ENCODE results near the gene LAG3. TPM values are rescaled to one million over a fixed set of nuclear protein-coding genes. Genes with fewer than 3 reads are reported as not detected.

Gene LAG3
- total RNA-seq, 1 donor from 2014 or later, result not detected

- no peak for DNase-seq (ENCODE audit: low read depth)
- H3K4me3 ChIP-seq (ENCODE audit: low read depth, low read length), result peak overlapping the region; percentile 92
- TF ChIP-seq CTCF (conservative IDR thresholded peaks at IDR 0.05; ENCODE audit: low read depth, low read length), result no peak
These were observed 3.8 kb upstream of the LAG3 start for GRCh38 chr12:6768437-6768914.

GRCh38 chr12:6768990-6769389 is 3.3 kb upstream of the LAG3 start:
- DNase-seq (ENCODE audit: low read depth), result no peak
- no peak for TF ChIP-seq CTCF (conservative IDR thresholded peaks at IDR 0.05; ENCODE audit: low read depth, low read length)
- no peak overlapping the region for H3K4me3 ChIP-seq (ENCODE audit: low read depth, low read length)

GRCh38 chr12:6769666-6770065 is 2.7 kb upstream of the LAG3 start:
- DNase-seq (ENCODE audit: low read depth), result no peak
- no peak overlapping the region for H3K4me3 ChIP-seq (ENCODE audit: low read depth, low read length)
- TF ChIP-seq CTCF (conservative IDR thresholded peaks at IDR 0.05; ENCODE audit: low read depth, low read length), result no peak

- no peak for TF ChIP-seq CTCF (conservative IDR thresholded peaks at IDR 0.05; ENCODE audit: low read depth, low read length)
These were observed 2.2 kb upstream of the LAG3 start for GRCh38 chr12:6770094-6770493.

GRCh38 chr12:6770600-6770999 is 1.7 kb upstream of the LAG3 start:
- no peak for DNase-seq (ENCODE audit: low read depth)
- no peak for TF ChIP-seq CTCF (conservative IDR thresholded peaks at IDR 0.05; ENCODE audit: low read depth, low read length)
- no peak overlapping the region for H3K4me3 ChIP-seq (ENCODE audit: low read depth, low read length)

More at GRCh38 chr12:6770094-6770493, 2.2 kb upstream of the LAG3 start:
- no peak overlapping the region for H3K4me3 ChIP-seq (ENCODE audit: low read depth, low read length)
- no peak for DNase-seq (ENCODE audit: low read depth)

DNA sequence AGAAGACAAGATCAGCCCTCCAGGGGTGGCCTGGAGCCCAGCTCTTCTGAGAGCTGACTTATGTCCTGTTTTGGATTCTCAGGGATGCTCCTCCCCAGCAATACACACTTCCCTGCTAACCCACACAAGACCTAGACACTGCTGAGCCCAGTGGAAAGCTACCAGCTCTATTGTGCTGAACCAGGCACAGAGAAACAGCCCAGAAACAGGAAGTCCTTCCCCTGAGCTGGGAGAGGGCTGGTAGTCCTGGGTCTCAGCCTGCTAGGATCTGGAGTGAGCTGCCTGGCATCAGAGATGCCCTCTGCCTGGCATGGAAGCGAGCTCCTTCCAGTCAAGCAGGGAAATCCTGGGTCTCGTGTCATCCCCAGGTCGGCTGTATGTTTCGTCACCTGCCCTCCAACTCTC is 1.2 kb upstream of the LAG3 start:
- TF ChIP-seq CTCF (conservative IDR thresholded peaks at IDR 0.05; ENCODE audit: low read depth, low read length), result no peak
- no peak for DNase-seq (ENCODE audit: low read depth)
- H3K4me3 ChIP-seq (ENCODE audit: low read depth, low read length), result no peak overlapping the region

GRCh38 chr12:6771509-6772330 is 600 bp upstream of the LAG3 start:
- no peak for DNase-seq (ENCODE audit: low read depth)
- TF ChIP-seq CTCF (conservative IDR thresholded peaks at IDR 0.05; ENCODE audit: low read depth, low read length), result no peak
- no peak overlapping the region for H3K4me3 ChIP-seq (ENCODE audit: low read depth, low read length)
